K562 (cell line): ENCODE data around the gene TSSK6. TPM values are rescaled to one million over a fixed set of nuclear protein-coding genes. Genes with fewer than 3 reads are reported as not detected.

Experiments
- ATAC-seq: fragments of 200-7000 bp; cut with Tn5 transposase; 3 replicates; pipeline ENCODE4 v1.9.1; 2020; ENCODE audit warnings: moderate library complexity
- BruUV-seq: library from RNA; stranded (reverse); fragments of 400-500 nt; replicated peaks from 2 replicates; lab custom pipeline; 2021; lab: Mats Ljungman, UMichigan
- CTCF ChIA-PET: fragments of 300-600 bp; formaldehyde crosslinking; extraction: SDS; loops from one replicate; lab custom pipeline; 2021; ENCODE audit warnings: low intra/inter-chr PET ratio; lab: Yijun Ruan, JAX
- POLR2A ChIA-PET: fragments of 300-600, 350-650 bp; sonication (Branson Sonifier 250); formaldehyde crosslinking; extraction: SDS; loops from one replicate; lab custom pipeline; 2021; ENCODE audit warnings: antibody characterized with exemption, inconsistent platforms; lab: Yijun Ruan, JAX
- DNase-seq, 4 experiments: peaks; one replicate each; pipeline versions ENCODE4 v3.0.0 to v3.0.0-alpha.2; 2011 to 2018; ENCODE audit warnings: low spot score in 3 of 4, mixed read lengths in 3 of 4; ENCODE audit errors: extremely low read depth in 1 of 4
- FAIRE-seq: peaks from 2 replicates; lab custom pipeline; 2011; peaks lifted over from hg19 to GRCh38; lab: Jason Lieb, UNC
- H2AFZ ChIP-seq: 2 replicates; pipeline ENCODE4 v1.6.0; 2011; ENCODE audit warnings: low read depth, low read length, control low read depth, inconsistent platforms
- H3K27ac ChIP-seq: fragments of 200-600 bp; 3 replicates; pipeline ENCODE4 v1.8.0; 2011; ENCODE audit warnings: low read depth, mild to moderate bottlenecking, control low read depth, inconsistent platforms, low read length, moderate library complexity, mixed read lengths; ENCODE audit errors: extremely low read depth
- H3K27me3 ChIP-seq, 2 experiments: fragments of 300-600 bp in 1 of 2; 2 replicates in 1 of 2; 3 replicates in 1 of 2; pipeline versions ENCODE4 v1.6.0 to v1.8.0; 2011; ENCODE audit warnings: inconsistent platforms in 2 of 2, low read length in 2 of 2, mild to moderate bottlenecking in 1 of 2, mixed read lengths in 1 of 2, moderate library complexity in 1 of 2; ENCODE audit not compliant: control insufficient read depth in 2 of 2, insufficient read depth in 2 of 2
- H3K36me3 ChIP-seq: fragments of 300-600 bp; 3 replicates; pipeline ENCODE4 v1.8.0; 2011; ENCODE audit warnings: mild to moderate bottlenecking, low read length, inconsistent platforms; ENCODE audit not compliant: control insufficient read depth, insufficient read depth
- H3K4me1 ChIP-seq, 2 experiments: fragments of 200-600 bp in 1 of 2; replicated peaks in 1 of 2; 2 replicates in 1 of 2; 3 replicates in 1 of 2; pipeline versions ENCODE4 v1.5.1 to v1.8.0; 2011; ENCODE audit warnings: inconsistent platforms in 2 of 2, low read length in 2 of 2, mild to moderate bottlenecking in 1 of 2, mixed read lengths in 1 of 2, moderate library complexity in 1 of 2; ENCODE audit not compliant: control insufficient read depth in 2 of 2, insufficient read depth in 2 of 2
- H3K4me2 ChIP-seq: 2 replicates; pipeline ENCODE4 v1.6.1; 2011; ENCODE audit warnings: low read length, control low read depth, inconsistent platforms, mixed read lengths; ENCODE audit not compliant: insufficient read depth
- H3K4me3 ChIP-seq: fragments of 200-600 bp; sonication (generic), shearing (Covaris generic); 2 replicates; pipeline ENCODE4 v1.5.1; 2016; ENCODE audit warnings: control low read depth, inconsistent platforms
- H3K79me2 ChIP-seq: fragments of 200-600 bp; 3 replicates; pipeline ENCODE4 v1.8.0; 2011; ENCODE audit warnings: low read length, inconsistent platforms; ENCODE audit not compliant: control insufficient read depth, insufficient read depth
- H3K9ac ChIP-seq, 2 experiments: 2 replicates each; pipeline versions ENCODE4 v1.6.0 to v1.6.1; 2011; ENCODE audit warnings: low read depth in 2 of 2, low read length in 2 of 2, control low read depth in 1 of 2, inconsistent platforms in 1 of 2, mild to moderate bottlenecking in 1 of 2, mixed read lengths in 1 of 2; ENCODE audit not compliant: insufficient read depth in 1 of 2
- H3K9me1 ChIP-seq: one replicate; pipeline ENCODE4 v1.6.0; 2011; ENCODE audit warnings: inconsistent platforms, mild to moderate bottlenecking, low read length, moderate library complexity; ENCODE audit not compliant: control insufficient read depth, insufficient read depth
- H3K9me3 ChIP-seq: replicated peaks from 2 replicates; pipeline ENCODE4 v1.5.1; 2011; ENCODE audit warnings: low read depth, low read length, inconsistent platforms; ENCODE audit not compliant: control insufficient read depth, insufficient read depth
- H4K20me1 ChIP-seq: replicated peaks from 2 replicates; pipeline ENCODE4 v1.6.1; 2011; ENCODE audit warnings: low read length, inconsistent platforms, mixed read lengths; ENCODE audit not compliant: control insufficient read depth, insufficient read depth
- MCM2 ChIP-seq: fragments of 450-650 bp; IDR thresholded peaks from 2 replicates; pipeline ENCODE4 v1.6.1; 2017; ENCODE audit warnings: low read depth, mild to moderate bottlenecking
- NR3C1 ChIP-seq: sonication (generic); formaldehyde crosslinking; IDR thresholded peaks from 2 replicates; pipeline ENCODE4 v1.8.1; 2022; ENCODE audit warnings: missing genetic modification reagents
- POLR2AphosphoS5 ChIP-seq: IDR thresholded peaks from 2 replicates; pipeline ENCODE4 v1.6.1; 2011; ENCODE audit warnings: mild to moderate bottlenecking, low read depth, low read length, moderate library complexity; ENCODE audit not compliant: control insufficient read depth, insufficient read depth
- RBM14 ChIP-seq: fragments of 200-400 bp; formaldehyde crosslinking; IDR thresholded peaks from 2 replicates; pipeline ENCODE4 v1.6.1; 2018; ENCODE audit warnings: low read depth, mild to moderate bottlenecking, low read length, moderate library complexity, borderline replicate concordance; ENCODE audit not compliant: insufficient read depth
- XRCC4 ChIP-seq: IDR thresholded peaks from one replicate; pipeline ENCODE4 v1.6.1; 2011; ENCODE audit not compliant: insufficient read depth, insufficient read length; ENCODE audit errors: extremely low read depth
- ZNF3 ChIP-seq: fragments of 250-450 bp; sonication (Bioruptor Pico); IDR thresholded peaks from 2 replicates; pipeline ENCODE4 v1.5.0; 2021; ENCODE audit warnings: mild to moderate bottlenecking, moderate library complexity
- WGBS: fragments of 100-300 bp; shearing (Covaris generic); methylation state at CpG from one replicate; pipeline ENCODE4 v1.1.6; 2016; ENCODE audit warnings: low coverage, mixed read lengths; ENCODE audit not compliant: insufficient coverage; ENCODE audit errors: missing lambda C conversion rate; 5-methylcytosine and 5-hydroxymethylcytosine counted together
- in situ Hi-C: fragments of 300-500 bp; cut with MboI; formaldehyde crosslinking; loops from 4 replicates; pipeline ENCODE4 v1.15.0; 2018; ENCODE audit warnings: inconsistent platforms, mixed read lengths
- intact Hi-C: fragments of 100-400 bp; cut with micrococcal nuclease; formaldehyde crosslinking; loops from 2 replicates; pipeline ENCODE4 v1.14.2; 2022
- polyA plus RNA-seq, 8 experiments: library from polyadenylated mRNA; depleted of rRNA in 4 of 8; stranded (reverse) in 5 of 8; unstranded in 3 of 8; fragments of >200 nt; fragmentation: Nextera tagmentation in 2 of 8; fragmentation: Illumina TruSeq in 1 of 8; extraction: Ambion mirVana in 2 of 8; extraction: Trizol in 1 of 8; gene quantifications; 2 replicates each; pipeline versions ENCODE4 v1.2.1 to v1.2.3, GENCODE V29; 2011 to 2014; ENCODE audit warnings: inconsistent platforms in 1 of 8, missing spikeins in 1 of 8
- total RNA-seq, 7 experiments: library from RNA; depleted of rRNA in 6 of 7; stranded (reverse); fragments of >200 nt in 6 of 7; fragmentation: Illumina TruSeq in 2 of 7; extraction: Trizol in 2 of 7; gene quantifications; 2 replicates each; pipeline versions ENCODE4 v1.2.1 to v1.2.3, GENCODE V29; 2011 to 2021; ENCODE audit warnings: low replicate concordance in 1 of 7
- TF ChIP-seq, protein P1 (sequence below): IDR thresholded peaks from 2 replicates; pipeline ENCODE4 v1.6.1; 2014; ENCODE audit warnings: antibody characterized with exemption

Gene TSSK6
- total and polyA plus RNA-seq, 9 of the 15 experiments (the other 6 are each of a cell fraction or from before 2014, with no cell fraction given): 0.21 to 2.6 (median 1.5) TPM; not detected in 3

DNA sequence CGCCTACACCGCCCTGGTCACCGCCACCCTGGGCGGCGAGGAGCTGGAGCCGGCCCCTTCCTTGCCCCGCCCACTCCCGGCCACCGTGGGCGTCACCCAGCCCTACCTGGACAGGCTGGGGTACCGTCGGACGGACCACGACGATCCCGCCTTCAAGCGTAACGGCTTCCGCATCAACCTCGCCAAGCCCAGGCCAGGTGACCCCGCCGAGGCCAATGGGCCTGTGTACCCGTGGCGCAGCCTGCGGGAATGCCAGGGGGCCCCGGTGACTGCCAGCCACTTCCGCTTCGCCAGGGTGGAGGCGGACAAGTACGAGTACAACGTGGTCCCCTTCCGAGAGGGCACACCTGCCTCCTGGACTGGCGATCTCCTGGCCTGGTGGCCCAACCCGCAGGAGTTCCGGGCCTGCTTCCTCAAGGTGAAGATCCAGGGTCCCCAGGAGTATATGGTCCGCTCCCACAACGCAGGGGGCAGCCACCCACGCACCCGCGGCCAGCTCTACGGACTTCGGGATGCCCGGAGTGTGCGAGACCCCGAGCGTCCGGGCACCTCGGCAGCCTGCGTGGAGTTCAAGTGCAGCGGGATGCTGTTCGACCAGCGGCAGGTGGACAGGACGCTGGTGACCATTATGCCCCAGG is 29.7 kb upstream of the TSSK6 start:
- Histone ChIP-seq H3K27me3 (peaks cover 3 to 36% of the 10 kb centered on the region in 2 experiments), H3K79me2 (no peaks in the 10 kb centered on the region), H3K36me3 (no peaks in the 10 kb centered on the region), H2AFZ (no peak overlapping the region), H3K9me1 (no peaks in the 10 kb centered on the region), H4K20me1 (0 out of 2 replicates have a peak, but pooled peaks cover 5% of the 10 kb centered on the region), H3K27ac (no peak overlapping the region), H3K9me3 (no peaks in the 10 kb centered on the region; the same call in 1 of the 2 replicates), H3K4me3 (no peak overlapping the region), H3K4me2 (no peak overlapping the region), H3K9ac (no peak overlapping the region), H3K4me1 (peaks cover 2 to 69% of the 10 kb centered on the region in 2 experiments; a peak in 2 of 5 replicates)
- intact Hi-C loops (no loop called here), in situ Hi-C loops (loop anchor here (25.0 kb wide), 1 partner anchor 92 kb away; the partner anchor contains the start of genes GMIP and LPAR2)
- DNase-seq (no peak), FAIRE-seq (no peak), ATAC-seq (no peak)
- BruUV-seq: no TSS peak
- POLR2A ChIA-PET: no interaction called here
- TF ChIP-seq RBM14 (0 out of 2 replicates have a peak, but pooled peaks have one; percentile 44), POLR2AphosphoS5 (no peak), NR3C1 (no peak), XRCC4 (no peak), ZNF3 (CRISPR knock-in tag) (no peak), MCM2 (no peak)
- TF ChIP-seq, protein P1, sequence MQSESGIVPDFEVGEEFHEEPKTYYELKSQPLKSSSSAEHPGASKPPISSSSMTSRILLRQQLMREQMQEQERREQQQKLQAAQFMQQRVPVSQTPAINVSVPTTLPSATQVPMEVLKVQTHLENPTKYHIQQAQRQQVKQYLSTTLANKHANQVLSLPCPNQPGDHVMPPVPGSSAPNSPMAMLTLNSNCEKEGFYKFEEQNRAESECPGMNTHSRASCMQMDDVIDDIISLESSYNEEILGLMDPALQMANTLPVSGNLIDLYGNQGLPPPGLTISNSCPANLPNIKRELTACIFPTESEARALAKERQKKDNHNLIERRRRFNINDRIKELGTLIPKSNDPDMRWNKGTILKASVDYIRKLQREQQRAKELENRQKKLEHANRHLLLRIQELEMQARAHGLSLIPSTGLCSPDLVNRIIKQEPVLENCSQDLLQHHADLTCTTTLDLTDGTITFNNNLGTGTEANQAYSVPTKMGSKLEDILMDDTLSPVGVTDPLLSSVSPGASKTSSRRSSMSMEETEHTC: no peak
- CTCF ChIA-PET: no interaction called here
- 70% methylated on average over 32 of the region's 53 CpGs for WGBS
